IPS-15b (cell line): ENCODE data around the gene FCER2.
A peak's percentile ranks its signal among the peaks of the same experiment; 100 is the strongest.

Experiments
- H3K27me3 ChIP-seq: one replicate; pipeline ENCODE4 v1.6.1; 2013; ENCODE audit warnings: low read length; ENCODE audit not compliant: control insufficient read depth, insufficient read depth
- H3K36me3 ChIP-seq: one replicate; pipeline ENCODE4 v1.6.1; 2013; ENCODE audit warnings: low read length; ENCODE audit not compliant: control insufficient read depth, insufficient read depth
- H3K4me1 ChIP-seq: one replicate; pipeline ENCODE4 v1.6.1; 2013; ENCODE audit warnings: mild to moderate bottlenecking, low read length; ENCODE audit not compliant: control insufficient read depth, insufficient read depth
- H3K4me3 ChIP-seq: one replicate; pipeline ENCODE4 v1.5.1; 2013; ENCODE audit warnings: low read depth, low read length
- H3K9ac ChIP-seq: one replicate; pipeline ENCODE4 v1.6.1; 2013; ENCODE audit warnings: low read depth, mild to moderate bottlenecking, low read length
- H3K9me3 ChIP-seq: one replicate; pipeline ENCODE4 v1.6.1; 2013; ENCODE audit warnings: mild to moderate bottlenecking, low read length; ENCODE audit not compliant: control insufficient read depth, insufficient read depth

FCER2 gene

GRCh38 chr19:7679771-7680605 lies 21.9 kb downstream of the FCER2 start:
- Histone ChIP-seq H3K9ac (no peak overlapping the region), H3K4me3 (peak overlapping the region; percentile 82), H3K36me3 (peaks cover 12% of the 10 kb centered on the region), H3K9me3 (no peaks in the 10 kb centered on the region), H3K4me1 (peaks cover 2% of the 10 kb centered on the region), H3K27me3 (peaks cover 8% of the 10 kb centered on the region)

GRCh38 chr19:7678971-7679751 lies 22.8 kb downstream of the FCER2 start:
- Histone ChIP-seq H3K4me3 (no peak overlapping the region), H3K9ac (no peak overlapping the region)

GRCh38 chr19:7677669-7678311 lies 24.1 kb downstream of the FCER2 start:
- Histone ChIP-seq H3K9ac (no peak overlapping the region), H3K4me3 (no peak overlapping the region), H3K9me3 (no peaks in the 10 kb centered on the region), H3K36me3 (peaks cover 5% of the 10 kb centered on the region), H3K27me3 (peaks cover 12% of the 10 kb centered on the region), H3K4me1 (peaks cover 2% of the 10 kb centered on the region)

More at GRCh38 chr19:7678971-7679751, 22.8 kb downstream of the FCER2 start:
- Histone ChIP-seq H3K9me3 (no peaks in the 10 kb centered on the region), H3K4me1 (peaks cover 2% of the 10 kb centered on the region), H3K27me3 (peaks cover 8% of the 10 kb centered on the region), H3K36me3 (peaks cover 12% of the 10 kb centered on the region)

- H3K27me3 ChIP-seq: peaks cover 15% of the 10 kb centered on the region
- no peak within 1 kb of the TSS for H3K4me3 ChIP-seq
- no peaks in the 10 kb centered on the region for H3K36me3 ChIP-seq
- no peak within 1 kb of the TSS for H3K9ac ChIP-seq
- no peaks in the 10 kb centered on the region for H3K9me3 ChIP-seq
- peaks cover 1% of the 10 kb centered on the region for H3K4me1 ChIP-seq
These were observed 25.1 kb downstream of the FCER2 start, which contains the start of gene MCEMP1 for GRCh38 chr19:7676854-7677253. Gene MCEMP1 (plus strand): TSS chr19:7677090. CDS start chr19:7677121, 31 bp downstream.

GRCh38 chr19:7676376-7676775 lies 25.6 kb downstream of the FCER2 start:
- no peaks in the 10 kb centered on the region for H3K4me1 ChIP-seq
- no peaks in the 10 kb centered on the region for H3K36me3 ChIP-seq
- H3K27me3 ChIP-seq: peaks cover 19% of the 10 kb centered on the region
- no peak overlapping the region for H3K4me3 ChIP-seq
- no peak overlapping the region for H3K9ac ChIP-seq
- no peaks in the 10 kb centered on the region for H3K9me3 ChIP-seq

- Histone ChIP-seq H3K27me3 (peaks cover 29% of the 10 kb centered on the region), H3K9ac (no peak overlapping the region), H3K4me3 (peak overlapping the region; percentile 36)
These were observed 27.6 kb downstream of the FCER2 start for GRCh38 chr19:7674010-7675005.

GRCh38 chr19:7672522-7672921 lies 29.4 kb downstream of the FCER2 start:
- no peak overlapping the region for H3K9ac ChIP-seq
- peaks cover 2% of the 10 kb centered on the region for H3K4me1 ChIP-seq
- peaks cover 34% of the 10 kb centered on the region for H3K27me3 ChIP-seq
- no peaks in the 10 kb centered on the region for H3K36me3 ChIP-seq
- no peaks in the 10 kb centered on the region for H3K9me3 ChIP-seq
- H3K4me3 ChIP-seq: no peak overlapping the region

More at GRCh38 chr19:7674010-7675005, 27.6 kb downstream of the FCER2 start:
- Histone ChIP-seq H3K9me3 (no peaks in the 10 kb centered on the region), H3K36me3 (no peaks in the 10 kb centered on the region), H3K4me1 (peaks cover 2% of the 10 kb centered on the region)

- Histone ChIP-seq H3K4me1 (peaks cover 2% of the 10 kb centered on the region), H3K36me3 (no peaks in the 10 kb centered on the region), H3K27me3 (peaks cover 29% of the 10 kb centered on the region), H3K9me3 (no peaks in the 10 kb centered on the region), H3K9ac (peak overlapping the region; percentile 70), H3K4me3 (peak overlapping the region; percentile 85)
These were observed 31.1 kb downstream of the FCER2 start for GRCh38 chr19:7670790-7671189.

- peak overlapping the region; percentile 85 for H3K4me3 ChIP-seq
- H3K27me3 ChIP-seq: peaks cover 29% of the 10 kb centered on the region
- H3K4me1 ChIP-seq: peaks cover 2% of the 10 kb centered on the region
- peak overlapping the region; percentile 70 for H3K9ac ChIP-seq
- no peaks in the 10 kb centered on the region for H3K36me3 ChIP-seq
- no peaks in the 10 kb centered on the region for H3K9me3 ChIP-seq
These were observed 31.7 kb downstream of the FCER2 start for GRCh38 chr19:7670150-7670783.

GRCh38 chr19:7669641-7670040 lies 32.3 kb downstream of the FCER2 start:
- Histone ChIP-seq H3K4me3 (peak overlapping the region; percentile 85), H3K9ac (no peak overlapping the region), H3K4me1 (peaks cover 2% of the 10 kb centered on the region)

More at GRCh38 chr19:7669641-7670040, 32.3 kb downstream of the FCER2 start:
- Histone ChIP-seq H3K9me3 (no peaks in the 10 kb centered on the region), H3K36me3 (no peaks in the 10 kb centered on the region), H3K27me3 (peaks cover 29% of the 10 kb centered on the region)
